Neural progenitor cell (in vitro differentiated cells): Measurements from ENCODE around the gene ASXL1.

Experiments
- EZH2 ChIP-seq: fragments of 200-600 bp; sonication (generic); IDR thresholded peaks from 2 replicates; pipeline ENCODE4 v1.6.1; 2017; ENCODE audit warnings: antibody characterized with exemption, mild to moderate bottlenecking, moderate library complexity
- EZH2phosphoT487 ChIP-seq: fragments of 200-600 bp; sonication (generic); IDR thresholded peaks from 2 replicates; pipeline ENCODE4 v1.6.1; 2017; ENCODE audit warnings: antibody characterized with exemption
- TF ChIP-seq, protein P1 (sequence below): fragments of 200-600 bp; sonication (generic); IDR thresholded peaks from 2 replicates; pipeline ENCODE4 v1.5.1; 2017; ENCODE audit warnings: antibody characterized with exemption, mild to moderate bottlenecking

DNA sequence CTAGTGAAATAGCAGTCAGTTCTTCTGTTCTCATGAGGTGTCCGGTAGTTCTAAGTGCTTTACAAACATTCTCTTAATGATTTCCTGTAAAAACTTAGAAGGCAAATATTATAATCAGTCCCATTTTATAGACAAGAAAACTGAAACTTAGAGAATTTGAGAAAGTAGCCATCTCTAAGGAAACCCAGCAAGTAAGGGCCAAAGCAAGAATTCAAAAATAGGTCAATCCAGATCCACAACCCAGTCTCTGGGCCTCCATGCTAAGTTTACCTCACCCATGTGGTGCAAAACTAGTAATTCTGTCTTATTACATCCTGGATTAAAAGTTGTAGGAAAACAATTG is 27.6 kb upstream of the ASXL1 start:
- TF ChIP-seq, protein P1, sequence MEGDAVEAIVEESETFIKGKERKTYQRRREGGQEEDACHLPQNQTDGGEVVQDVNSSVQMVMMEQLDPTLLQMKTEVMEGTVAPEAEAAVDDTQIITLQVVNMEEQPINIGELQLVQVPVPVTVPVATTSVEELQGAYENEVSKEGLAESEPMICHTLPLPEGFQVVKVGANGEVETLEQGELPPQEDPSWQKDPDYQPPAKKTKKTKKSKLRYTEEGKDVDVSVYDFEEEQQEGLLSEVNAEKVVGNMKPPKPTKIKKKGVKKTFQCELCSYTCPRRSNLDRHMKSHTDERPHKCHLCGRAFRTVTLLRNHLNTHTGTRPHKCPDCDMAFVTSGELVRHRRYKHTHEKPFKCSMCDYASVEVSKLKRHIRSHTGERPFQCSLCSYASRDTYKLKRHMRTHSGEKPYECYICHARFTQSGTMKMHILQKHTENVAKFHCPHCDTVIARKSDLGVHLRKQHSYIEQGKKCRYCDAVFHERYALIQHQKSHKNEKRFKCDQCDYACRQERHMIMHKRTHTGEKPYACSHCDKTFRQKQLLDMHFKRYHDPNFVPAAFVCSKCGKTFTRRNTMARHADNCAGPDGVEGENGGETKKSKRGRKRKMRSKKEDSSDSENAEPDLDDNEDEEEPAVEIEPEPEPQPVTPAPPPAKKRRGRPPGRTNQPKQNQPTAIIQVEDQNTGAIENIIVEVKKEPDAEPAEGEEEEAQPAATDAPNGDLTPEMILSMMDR: no peak
- TF ChIP-seq EZH2phosphoT487: no peak
- no peak for TF ChIP-seq EZH2
